Liver (tissue), 9 donors: ENCODE data around the gene CDC23. TPM values are rescaled to one million over a fixed set of nuclear protein-coding genes. Genes with fewer than 3 reads are reported as not detected.

Experiments
- DNase-seq: peaks from one replicate; pipeline ENCODE4 v3.0.0-alpha.2; 2017; ENCODE audit warnings: low spot score
- H3K27ac ChIP-seq, 2 donors: one replicate each; pipeline ENCODE4 v1.7.0; 2013; ENCODE audit warnings: inconsistent platforms in 2 of 2, low read length in 2 of 2, control low read depth in 1 of 2, low read depth in 1 of 2, mild to moderate bottlenecking in 1 of 2
- H3K27me3 ChIP-seq, 4 donors: one replicate each; pipeline versions ENCODE4 v1.6.1 to v1.7.0; 2013; ENCODE audit warnings: low read length in 3 of 4, inconsistent platforms in 1 of 4, mild to moderate bottlenecking in 1 of 4, moderate library complexity in 1 of 4; ENCODE audit not compliant: control insufficient read depth in 4 of 4, insufficient read depth in 4 of 4
- H3K36me3 ChIP-seq, 4 donors: one replicate each; pipeline versions ENCODE4 v1.6.1 to v1.7.0; 2013; ENCODE audit warnings: low read length in 3 of 4, mild to moderate bottlenecking in 3 of 4, low read depth in 1 of 4, moderate library complexity in 1 of 4; ENCODE audit not compliant: control insufficient read depth in 4 of 4, insufficient read depth in 3 of 4
- H3K4me1 ChIP-seq, 4 donors: one replicate each; pipeline versions ENCODE4 v1.6.1 to v1.7.0; 2013; ENCODE audit warnings: low read length in 3 of 4, mild to moderate bottlenecking in 3 of 4, moderate library complexity in 1 of 4; ENCODE audit not compliant: control insufficient read depth in 4 of 4, insufficient read depth in 4 of 4
- H3K4me3 ChIP-seq, 3 donors: one replicate each; pipeline versions ENCODE4 v1.6.1 to v1.7.0; 2013; ENCODE audit warnings: low read length in 3 of 3, control low read depth in 1 of 3, low read depth in 1 of 3, mild to moderate bottlenecking in 1 of 3
- H3K9ac ChIP-seq, 2 donors: one replicate each; pipeline ENCODE4 v1.7.0; 2013; ENCODE audit warnings: low read length in 2 of 2, mild to moderate bottlenecking in 2 of 2, moderate library complexity in 2 of 2, control low read depth in 1 of 2, low read depth in 1 of 2
- H3K9me3 ChIP-seq, 4 donors: one replicate each; pipeline versions ENCODE4 v1.6.1 to v1.7.0; 2013; ENCODE audit warnings: low read length in 3 of 4; ENCODE audit not compliant: control insufficient read depth in 4 of 4
- EGR1 ChIP-seq, 2 donors: IDR thresholded peaks; 2 replicates each; pipeline ENCODE4 v1.6.1; 2016 to 2018; ENCODE audit warnings: antibody characterized with exemption in 2 of 2, low read depth in 2 of 2
- FOXA2 ChIP-seq: IDR thresholded peaks from 2 replicates; pipeline ENCODE4 v1.6.1; 2016; ENCODE audit warnings: antibody characterized with exemption
- HNF4A ChIP-seq, 2 donors: conservative IDR thresholded peaks; 2 replicates each; pipeline ENCODE4 v1.6.1; 2016; ENCODE audit warnings: antibody characterized with exemption in 2 of 2, mild to moderate bottlenecking in 2 of 2
- HNF4G ChIP-seq: IDR thresholded peaks from 2 replicates; pipeline ENCODE4 v1.6.1; 2016; ENCODE audit warnings: antibody characterized with exemption
- JUND ChIP-seq, 2 donors: IDR thresholded peaks; 2 replicates each; pipeline ENCODE4 v1.6.1; 2016; ENCODE audit warnings: antibody characterized with exemption in 2 of 2
- RAD21 ChIP-seq, 2 donors: IDR thresholded peaks; 2 replicates each; pipeline ENCODE4 v1.6.1; 2016; ENCODE audit warnings: antibody characterized with exemption in 2 of 2, mild to moderate bottlenecking in 2 of 2
- RXRA ChIP-seq, 2 donors: IDR thresholded peaks; 2 replicates each; pipeline ENCODE4 v1.6.1; 2017 to 2018; ENCODE audit warnings: antibody characterized with exemption in 2 of 2, mild to moderate bottlenecking in 1 of 2
- SP1 ChIP-seq: IDR thresholded peaks from 2 replicates; pipeline ENCODE4 v1.6.1; 2018; ENCODE audit warnings: antibody characterized with exemption, mild to moderate bottlenecking
- TAF1 ChIP-seq: conservative IDR thresholded peaks from 2 replicates; pipeline ENCODE4 v1.6.1; 2016; ENCODE audit warnings: antibody characterized with exemption, mild to moderate bottlenecking
- WGBS: extraction: QIAGEN DNeasy Blood & Tissue Kit; methylation state at CpG from one replicate; pipeline ENCODE4 v1.1.7; 2013; 5-methylcytosine and 5-hydroxymethylcytosine counted together
- polyA plus RNA-seq, 2 donors: library from polyadenylated mRNA; stranded (reverse) in 1 of 2; unstranded in 1 of 2; fragments of 200-250 nt in 1 of 2; fragments of >200 nt in 1 of 2; fragmentation: Nextera tagmentation in 1 of 2; extraction: Ambion mirVana in 1 of 2; gene quantifications; one replicate each; pipeline versions ENCODE4 v1.2.1 to v1.2.3, GENCODE V29; 2013 to 2015
- total RNA-seq, 2 donors: library from RNA; depleted of rRNA; stranded (reverse); fragments of >200 nt; gene quantifications; one replicate each; pipeline ENCODE4 v1.2.3, GENCODE V29; 2014
- TF ChIP-seq, protein P1 (sequence below): IDR thresholded peaks from 2 replicates; pipeline ENCODE4 v1.6.1; 2016; ENCODE audit warnings: antibody characterized with exemption
- TF ChIP-seq, protein P2 (sequence below): IDR thresholded peaks from 2 replicates; pipeline ENCODE4 v1.6.1; 2016; ENCODE audit warnings: antibody characterized with exemption
- TF ChIP-seq, protein P3 (sequence below): fragments of 150-350 bp; IDR thresholded peaks from 2 replicates; pipeline ENCODE4 v1.5.1; 2017; ENCODE audit warnings: improper control_type of control experiment, low read depth, low read length; ENCODE audit not compliant: missing input control
- donor health status: healthy.
- donor health status: healthy.
- donor health status: healthy.
- donor health status: healthy.
- donor health status: healthy.

The CDC23 gene
- total and polyA plus RNA-seq, 4 donors: 10.5 to 23.8 (median 14.2) TPM

DNA sequence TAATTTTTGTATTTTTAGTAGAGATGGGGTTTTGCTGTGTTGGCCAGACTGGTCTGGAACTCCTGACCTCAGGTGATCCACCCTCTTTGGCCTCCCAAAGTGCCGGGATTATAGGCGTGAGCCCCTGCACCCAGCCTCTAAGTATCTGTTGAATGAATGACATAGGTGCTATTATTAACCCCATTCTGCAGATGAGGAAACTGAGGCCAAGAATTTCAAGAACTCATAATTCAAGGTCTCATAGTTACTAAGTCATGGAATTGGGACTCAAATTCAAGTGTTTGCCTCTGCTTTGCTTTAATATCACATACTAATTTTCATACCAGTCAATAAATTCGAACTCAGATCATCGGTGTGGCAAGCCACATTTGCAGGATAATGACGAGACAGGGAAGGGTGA lies 32.3 kb downstream of the CDC23 start:
- Histone ChIP-seq H3K4me1 (peaks cover 3 to 15% (median 13%) of the 10 kb centered on the region in 4 donors), H3K9me3 (no peaks in the 10 kb centered on the region), H3K27me3 (no peaks in the 10 kb centered on the region), H3K27ac (no peak overlapping the region), H3K4me3 (no peak overlapping the region), H3K36me3 (peaks cover 2 to 9% (median 7%) of the 10 kb centered on the region in 4 donors), H3K9ac (no peak overlapping the region)
- DNase-seq: no peak
- WGBS: 95% methylated on average over 5 of the region's 5 CpGs
- TF ChIP-seq, protein P1, sequence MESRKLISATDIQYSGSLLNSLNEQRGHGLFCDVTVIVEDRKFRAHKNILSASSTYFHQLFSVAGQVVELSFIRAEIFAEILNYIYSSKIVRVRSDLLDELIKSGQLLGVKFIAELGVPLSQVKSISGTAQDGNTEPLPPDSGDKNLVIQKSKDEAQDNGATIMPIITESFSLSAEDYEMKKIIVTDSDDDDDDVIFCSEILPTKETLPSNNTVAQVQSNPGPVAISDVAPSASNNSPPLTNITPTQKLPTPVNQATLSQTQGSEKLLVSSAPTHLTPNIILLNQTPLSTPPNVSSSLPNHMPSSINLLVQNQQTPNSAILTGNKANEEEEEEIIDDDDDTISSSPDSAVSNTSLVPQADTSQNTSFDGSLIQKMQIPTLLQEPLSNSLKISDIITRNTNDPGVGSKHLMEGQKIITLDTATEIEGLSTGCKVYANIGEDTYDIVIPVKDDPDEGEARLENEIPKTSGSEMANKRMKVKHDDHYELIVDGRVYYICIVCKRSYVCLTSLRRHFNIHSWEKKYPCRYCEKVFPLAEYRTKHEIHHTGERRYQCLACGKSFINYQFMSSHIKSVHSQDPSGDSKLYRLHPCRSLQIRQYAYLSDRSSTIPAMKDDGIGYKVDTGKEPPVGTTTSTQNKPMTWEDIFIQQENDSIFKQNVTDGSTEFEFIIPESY: no peak
- TF ChIP-seq HNF4A (conservative IDR thresholded peaks at IDR 0.05): no peak
- TF ChIP-seq EGR1 (IDR thresholded peaks at IDR 0.05; ENCODE audit: low read depth in 2 of 2): no peak
- no peak for TF ChIP-seq RAD21 (IDR thresholded peaks at IDR 0.05)
- TF ChIP-seq TAF1: no peak
- TF ChIP-seq, protein P2, sequence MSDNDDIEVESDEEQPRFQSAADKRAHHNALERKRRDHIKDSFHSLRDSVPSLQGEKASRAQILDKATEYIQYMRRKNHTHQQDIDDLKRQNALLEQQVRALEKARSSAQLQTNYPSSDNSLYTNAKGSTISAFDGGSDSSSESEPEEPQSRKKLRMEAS: no peak
- TF ChIP-seq FOXA2: no peak
- no peak for TF ChIP-seq HNF4G
- no peak for TF ChIP-seq JUND (IDR thresholded peaks at IDR 0.05)
- TF ChIP-seq, protein P3, sequence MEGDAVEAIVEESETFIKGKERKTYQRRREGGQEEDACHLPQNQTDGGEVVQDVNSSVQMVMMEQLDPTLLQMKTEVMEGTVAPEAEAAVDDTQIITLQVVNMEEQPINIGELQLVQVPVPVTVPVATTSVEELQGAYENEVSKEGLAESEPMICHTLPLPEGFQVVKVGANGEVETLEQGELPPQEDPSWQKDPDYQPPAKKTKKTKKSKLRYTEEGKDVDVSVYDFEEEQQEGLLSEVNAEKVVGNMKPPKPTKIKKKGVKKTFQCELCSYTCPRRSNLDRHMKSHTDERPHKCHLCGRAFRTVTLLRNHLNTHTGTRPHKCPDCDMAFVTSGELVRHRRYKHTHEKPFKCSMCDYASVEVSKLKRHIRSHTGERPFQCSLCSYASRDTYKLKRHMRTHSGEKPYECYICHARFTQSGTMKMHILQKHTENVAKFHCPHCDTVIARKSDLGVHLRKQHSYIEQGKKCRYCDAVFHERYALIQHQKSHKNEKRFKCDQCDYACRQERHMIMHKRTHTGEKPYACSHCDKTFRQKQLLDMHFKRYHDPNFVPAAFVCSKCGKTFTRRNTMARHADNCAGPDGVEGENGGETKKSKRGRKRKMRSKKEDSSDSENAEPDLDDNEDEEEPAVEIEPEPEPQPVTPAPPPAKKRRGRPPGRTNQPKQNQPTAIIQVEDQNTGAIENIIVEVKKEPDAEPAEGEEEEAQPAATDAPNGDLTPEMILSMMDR: no peak

DNA sequence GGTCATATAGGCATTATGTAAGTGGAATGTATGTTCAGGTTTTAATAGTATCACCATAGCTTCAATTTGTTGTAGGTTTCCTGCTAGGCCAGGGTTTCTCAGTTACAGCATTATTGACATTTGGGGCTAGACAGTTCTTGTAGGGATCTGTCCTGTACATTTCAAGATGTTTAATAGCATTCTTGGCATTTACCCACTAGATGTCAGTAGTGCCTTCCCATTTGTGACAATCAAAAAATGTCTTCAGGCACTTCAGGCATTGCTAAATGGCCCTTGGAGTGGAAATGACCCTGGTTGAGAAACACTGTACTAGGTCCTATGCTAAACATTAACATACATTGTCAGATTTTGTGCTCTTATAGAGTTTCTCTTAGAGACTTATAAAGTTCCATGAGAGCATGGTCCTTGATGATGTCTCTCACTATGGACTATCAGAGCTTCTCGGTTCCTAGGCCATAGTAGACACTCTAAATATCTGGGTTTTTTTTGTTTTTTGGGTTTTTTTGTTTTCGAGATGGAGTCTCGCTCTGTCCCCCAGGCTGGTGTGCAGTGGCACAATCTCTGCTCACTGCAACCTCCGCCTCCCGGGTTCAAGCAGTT lies 32.8 kb downstream of the CDC23 start:
- Histone ChIP-seq H3K27me3 (no peaks in the 10 kb centered on the region), H3K4me3 (no peak overlapping the region), H3K9ac (no peak overlapping the region), H3K27ac (no peak overlapping the region), H3K4me1 (peaks cover 3 to 15% (median 13%) of the 10 kb centered on the region in 4 donors), H3K36me3 (peaks cover 2 to 9% (median 8%) of the 10 kb centered on the region in 4 donors), H3K9me3 (no peaks in the 10 kb centered on the region)
- DNase-seq: no peak
- WGBS: 73% methylated on average over 5 of the region's 5 CpGs
- TF ChIP-seq RXRA (IDR thresholded peaks at IDR 0.05) (peak in 1 of 2 donors; percentile 29), SP1 (no peak), RAD21 (IDR thresholded peaks at IDR 0.05) (peak; percentile 80 to 81)
- TF ChIP-seq, protein P3: peak; percentile 32
